HG03135 (cell line): ENCODE data around the gene SMOC1.

Experiments used
- ATAC-seq: cut with Tn5 transposase; IDR thresholded peaks from one replicate; pipeline ENCODE4 v1.9.1; 2021; ENCODE audit warnings: mild to moderate bottlenecking, moderate library complexity; ENCODE audit not compliant: unreplicated experiment

SMOC1 gene, protein sequence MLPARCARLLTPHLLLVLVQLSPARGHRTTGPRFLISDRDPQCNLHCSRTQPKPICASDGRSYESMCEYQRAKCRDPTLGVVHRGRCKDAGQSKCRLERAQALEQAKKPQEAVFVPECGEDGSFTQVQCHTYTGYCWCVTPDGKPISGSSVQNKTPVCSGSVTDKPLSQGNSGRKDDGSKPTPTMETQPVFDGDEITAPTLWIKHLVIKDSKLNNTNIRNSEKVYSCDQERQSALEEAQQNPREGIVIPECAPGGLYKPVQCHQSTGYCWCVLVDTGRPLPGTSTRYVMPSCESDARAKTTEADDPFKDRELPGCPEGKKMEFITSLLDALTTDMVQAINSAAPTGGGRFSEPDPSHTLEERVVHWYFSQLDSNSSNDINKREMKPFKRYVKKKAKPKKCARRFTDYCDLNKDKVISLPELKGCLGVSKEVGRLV

GRCh38 chr14:69879175-69880043 lies at the start of gene SMOC1:
Gene SMOC1 (plus strand): TSS chr14:69879416. CDS start chr14:69879679, 263 bp downstream.
- ATAC-seq: no peak

- ATAC-seq: no peak
These were observed 40.3 kb upstream of the SMOC1 start for GRCh38 chr14:69838881-69839416.

GRCh38 chr14:69839661-69840060 lies 39.6 kb upstream of the SMOC1 start:
- no peak for ATAC-seq

- no peak for ATAC-seq
These were observed 37.6 kb upstream of the SMOC1 start for GRCh38 chr14:69841656-69842055.

- ATAC-seq: no peak
These were observed 36.4 kb upstream of the SMOC1 start for GRCh38 chr14:69842686-69843420.

DNA sequence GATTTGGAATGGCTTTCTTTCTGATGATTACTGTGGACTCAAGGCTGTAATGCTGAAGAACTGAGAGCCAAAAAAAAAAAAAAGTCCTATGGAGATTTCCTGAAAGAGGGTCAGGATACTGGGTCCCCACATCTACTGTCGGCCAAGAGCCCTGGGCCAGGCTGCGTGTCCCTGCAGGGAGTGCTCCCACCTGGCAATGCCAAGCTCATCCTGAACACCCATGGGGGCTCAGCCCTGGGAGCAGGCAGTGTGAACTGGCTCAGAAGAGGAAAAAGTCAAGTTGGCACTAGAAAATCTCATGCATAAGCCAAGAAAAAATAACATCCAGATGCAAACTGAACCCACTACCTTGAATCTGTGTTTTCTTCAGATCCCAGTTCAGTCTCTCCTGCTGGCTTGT lies 35.0 kb upstream of the SMOC1 start:
- ATAC-seq: no peak

DNA sequence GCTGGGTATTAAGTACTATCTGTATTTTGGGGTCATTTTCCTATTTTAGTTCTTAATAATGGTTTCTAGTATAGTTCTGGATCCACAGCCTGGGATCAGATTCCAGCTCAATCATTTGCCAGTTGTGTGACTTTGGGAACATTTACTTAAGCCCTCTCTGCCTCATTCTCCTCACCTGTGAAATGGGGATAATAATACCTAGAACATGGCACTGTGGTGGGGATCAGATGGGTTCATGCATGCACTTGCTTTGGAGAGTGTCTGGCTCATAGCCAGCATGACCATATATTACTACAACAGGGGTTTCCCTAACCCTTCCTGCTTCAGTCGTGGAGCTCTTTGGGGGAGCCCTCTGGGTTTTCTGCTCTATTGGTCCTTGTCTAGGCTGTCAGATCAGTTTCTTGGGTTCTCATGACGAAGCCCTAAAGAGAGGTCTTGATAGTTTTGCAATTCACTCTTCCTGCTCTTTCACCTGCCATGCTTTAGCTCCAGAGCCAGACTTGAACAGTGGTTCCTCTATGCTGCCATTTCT lies 34.1 kb upstream of the SMOC1 start:
- no peak for ATAC-seq

GRCh38 chr14:69845787-69846186 lies 33.4 kb upstream of the SMOC1 start:
- no peak for ATAC-seq

GRCh38 chr14:69848156-69848555 lies 31.1 kb upstream of the SMOC1 start:
- no peak for ATAC-seq

DNA sequence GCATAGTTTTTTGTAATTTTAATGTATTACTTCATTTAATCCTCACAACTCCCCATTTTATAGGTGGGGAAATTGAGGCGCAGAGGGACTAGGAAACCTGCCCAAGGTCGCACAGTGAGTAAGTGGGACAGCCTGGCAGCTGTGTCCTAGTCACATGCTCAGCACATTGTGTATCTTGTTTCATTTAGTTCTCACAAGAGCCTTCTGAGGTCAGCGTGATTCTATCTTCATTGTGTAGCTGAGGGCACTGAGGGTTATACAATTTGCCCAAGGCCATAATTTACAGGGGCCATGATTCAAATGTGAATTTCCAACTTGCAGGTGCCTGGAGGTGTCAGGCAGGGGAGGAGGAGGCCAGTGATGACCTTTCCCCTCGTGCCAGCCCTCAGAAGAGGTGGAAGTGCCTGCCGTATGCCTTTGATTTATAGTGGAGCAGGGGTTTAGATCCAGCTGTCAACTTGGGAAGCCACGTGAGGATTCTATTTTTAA lies 30.3 kb upstream of the SMOC1 start:
- ATAC-seq: no peak

DNA sequence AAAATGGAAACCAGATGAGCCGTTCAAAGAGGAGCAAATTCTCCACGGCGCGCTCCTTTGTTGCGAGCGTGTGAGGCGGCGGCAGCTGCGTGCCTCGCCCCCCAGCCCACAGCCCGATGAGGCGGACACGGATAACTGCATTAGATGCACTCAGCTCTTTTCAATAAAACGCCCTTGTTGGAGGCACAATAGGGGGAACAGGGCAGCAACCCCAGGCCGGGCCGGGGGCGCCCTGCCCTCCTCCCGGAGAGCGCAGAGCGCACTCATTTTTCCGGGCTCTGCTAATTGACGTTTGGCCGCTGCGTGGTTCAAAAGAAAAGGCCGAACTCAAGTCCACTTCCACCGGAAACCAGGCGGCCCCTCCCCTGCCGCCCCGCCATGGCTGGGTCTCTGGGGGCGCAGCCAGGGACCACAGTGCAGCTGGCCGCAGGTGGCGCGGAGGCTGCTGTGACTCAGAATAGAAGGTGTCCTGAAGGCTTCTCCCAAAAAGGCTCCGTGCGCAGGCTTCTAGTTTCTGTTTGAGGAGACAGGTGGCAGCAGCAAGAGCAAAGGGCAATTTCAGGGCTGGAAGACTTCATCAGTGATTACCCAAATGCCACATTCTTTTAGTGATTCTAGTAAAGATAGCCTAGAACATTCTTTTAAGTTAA lies 29.0 kb upstream of the SMOC1 start:
- no peak for ATAC-seq

DNA sequence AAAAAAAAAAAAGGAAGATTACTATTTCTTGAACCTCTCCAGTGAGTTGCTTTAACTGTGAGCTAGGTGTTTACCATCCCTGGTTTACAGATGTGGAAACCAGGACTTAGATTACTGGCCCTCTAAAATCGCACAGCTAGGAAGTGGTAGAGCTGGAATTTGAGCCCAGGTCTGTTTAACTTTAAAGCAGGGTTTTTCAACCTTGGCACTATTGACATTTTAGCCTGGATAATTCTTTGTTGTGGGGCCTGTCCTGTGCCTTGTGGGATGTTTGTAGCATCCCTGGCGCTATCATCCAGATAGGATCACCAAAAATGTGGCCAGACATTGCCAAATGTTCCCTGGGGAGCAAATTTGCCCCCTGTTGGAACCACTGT lies 28.5 kb upstream of the SMOC1 start:
- no peak for ATAC-seq

- ATAC-seq: no peak
These were observed 26.5 kb upstream of the SMOC1 start for GRCh38 chr14:69852531-69853321.

- ATAC-seq: no peak
These were observed 25.4 kb upstream of the SMOC1 start for GRCh38 chr14:69853774-69854173.

- no peak for ATAC-seq
These were observed 24.6 kb upstream of the SMOC1 start for GRCh38 chr14:69854598-69854997.

DNA sequence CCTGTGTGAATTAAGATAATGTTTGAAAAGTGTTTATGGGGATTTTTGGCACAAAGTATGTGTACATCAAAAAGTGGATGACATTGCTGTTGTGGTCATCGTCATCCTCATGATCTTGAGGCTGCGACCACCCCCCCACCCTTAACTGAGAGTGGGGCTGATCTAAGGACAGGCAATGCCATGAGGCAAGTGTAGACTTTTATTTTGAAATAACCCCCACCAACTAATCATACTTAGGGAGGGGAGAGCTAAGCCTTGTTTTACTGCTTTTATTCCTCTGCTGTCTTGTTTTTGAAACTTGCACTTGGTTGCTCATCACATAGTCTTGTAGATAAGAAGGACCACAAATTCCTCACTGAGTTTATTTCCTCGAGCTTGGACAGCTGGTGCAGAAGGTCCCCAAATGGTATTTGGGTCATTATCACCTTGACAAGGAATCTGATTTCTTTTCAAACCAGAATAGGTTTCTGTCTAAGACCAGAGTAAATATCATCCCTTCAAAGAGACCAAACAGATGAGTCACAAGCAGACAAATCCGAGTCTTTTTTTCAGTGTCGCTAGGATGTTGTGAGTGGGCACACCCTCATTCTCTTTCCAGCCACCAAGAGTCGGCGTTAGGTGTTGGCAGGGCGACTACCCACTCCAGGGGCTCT lies 23.9 kb upstream of the SMOC1 start:
- no peak for ATAC-seq

DNA sequence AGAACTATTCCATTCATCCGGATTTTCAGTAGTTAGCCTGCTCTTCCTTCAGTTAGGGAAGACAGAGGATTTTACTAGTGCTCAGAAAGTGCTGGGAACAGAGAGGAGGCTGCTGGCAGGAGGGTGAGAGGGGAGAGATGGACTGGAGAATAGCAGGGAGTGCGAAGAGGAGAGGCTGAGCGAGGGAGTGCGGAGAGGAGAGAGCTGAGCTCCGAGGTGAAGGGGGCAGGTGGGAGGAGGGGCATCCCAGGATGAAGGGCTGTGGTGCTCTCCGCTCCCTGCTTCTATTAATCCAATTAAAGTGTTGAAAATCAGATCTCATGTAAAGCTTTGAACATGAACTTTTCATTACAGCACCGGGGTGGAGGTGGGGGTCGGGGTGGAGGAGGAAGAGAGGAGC lies 20.4 kb upstream of the SMOC1 start:
- no peak for ATAC-seq

GRCh38 chr14:69859591-69859990 lies 19.6 kb upstream of the SMOC1 start:
- no peak for ATAC-seq

- no peak for ATAC-seq
These were observed 19.0 kb upstream of the SMOC1 start for GRCh38 chr14:69860221-69860620.
